SHP77 treated with DMSO at 0.1 percent for 48 hours (cell line): ENCODE data around the gene KCNJ4.

Experiments
- DNase-seq: peaks from one replicate; lab custom pipeline; 2025; lab: John Stamatoyannopoulos, UW

KCNJ4 gene

GRCh38 chr22:38453066-38453672 lies 1.8 kb downstream of the KCNJ4 start:
- DNase-seq: no peak

GRCh38 chr22:38452373-38453065 lies 2.5 kb downstream of the KCNJ4 start:
- no peak for DNase-seq

- no peak for DNase-seq
Measured at GRCh38 chr22:38451864-38452263, 3.1 kb downstream of the KCNJ4 start.

GRCh38 chr22:38451404-38451803 lies 3.6 kb downstream of the KCNJ4 start:
- no peak for DNase-seq

- DNase-seq: no peak
Measured at GRCh38 chr22:38450234-38450797, 4.7 kb downstream of the KCNJ4 start.

- no peak for DNase-seq
Measured at GRCh38 chr22:38449776-38450175, 5.2 kb downstream of the KCNJ4 start.

- DNase-seq: no peak
Measured at GRCh38 chr22:38448945-38449745, 5.9 kb downstream of the KCNJ4 start.

GRCh38 chr22:38446018-38446601 lies 8.9 kb downstream of the KCNJ4 start:
- DNase-seq: no peak

- no peak for DNase-seq
Measured at GRCh38 chr22:38444783-38445182, 10.2 kb downstream of the KCNJ4 start.

GRCh38 chr22:38443628-38444521 lies 11.1 kb downstream of the KCNJ4 start:
- DNase-seq: no peak

GRCh38 chr22:38442967-38443627 lies 11.9 kb downstream of the KCNJ4 start:
- no peak for DNase-seq

GRCh38 chr22:38441620-38442287 lies 13.2 kb downstream of the KCNJ4 start:
- no peak for DNase-seq

- no peak for DNase-seq
Measured at GRCh38 chr22:38440747-38441350, 14.2 kb downstream of the KCNJ4 start.

- no peak for DNase-seq
Measured at GRCh38 chr22:38437416-38437815, 17.6 kb downstream of the KCNJ4 start.

- no peak for DNase-seq
Measured at GRCh38 chr22:38436629-38437395, 18.2 kb downstream of the KCNJ4 start.

GRCh38 chr22:38435965-38436364 lies 19.0 kb downstream of the KCNJ4 start:
- DNase-seq: no peak

- DNase-seq: no peak
Measured at GRCh38 chr22:38435010-38435409, 20.0 kb downstream of the KCNJ4 start.

- DNase-seq: no peak
Measured at GRCh38 chr22:38433871-38434270, 21.1 kb downstream of the KCNJ4 start.

GRCh38 chr22:38432264-38432663 lies 22.7 kb downstream of the KCNJ4 start:
- DNase-seq: no peak
